Nephron progenitor cell (in vitro differentiated cells): Measurements from ENCODE around the gene PRRT3.
"Not testable (repeated sequence)": the region's sequence is repeated elsewhere in the genome, so short reads cannot be mapped to it uniquely, and the experiment has no call there.

Experiments used
- DNase-seq: peaks from one replicate; pipeline ENCODE4 v3.0.0; 2021
- H3K27ac Mint-ChIP-seq: 2 replicates; pipeline ENCODE4 v1.8.0; 2021; ENCODE audit warnings: mild to moderate bottlenecking, moderate library complexity, mixed read lengths
- H3K27me3 Mint-ChIP-seq: 2 replicates; pipeline ENCODE4 v1.8.0; 2021; ENCODE audit warnings: mild to moderate bottlenecking, low read depth, mixed read lengths; ENCODE audit not compliant: poor library complexity
- H3K36me3 Mint-ChIP-seq: 2 replicates; pipeline ENCODE4 v1.8.0; 2021; ENCODE audit warnings: low read depth, mixed read lengths
- H3K4me1 Mint-ChIP-seq: 2 replicates; pipeline ENCODE4 v1.8.0; 2021; ENCODE audit warnings: mixed read lengths
- H3K4me3 Mint-ChIP-seq: 2 replicates; pipeline ENCODE4 v1.8.0; 2021; ENCODE audit warnings: mild to moderate bottlenecking, moderate library complexity, mixed read lengths
- H3K9me3 Mint-ChIP-seq: 2 replicates; pipeline ENCODE4 v1.8.0; 2021; ENCODE audit warnings: mild to moderate bottlenecking, moderate library complexity, mixed read lengths
- TF ChIP-seq, protein P1 (sequence below): fragments of 200-600 bp; sonication (generic); IDR thresholded peaks from 2 replicates; pipeline ENCODE4 v1.5.0; 2021; ENCODE audit warnings: antibody characterized with exemption

Gene PRRT3

DNA sequence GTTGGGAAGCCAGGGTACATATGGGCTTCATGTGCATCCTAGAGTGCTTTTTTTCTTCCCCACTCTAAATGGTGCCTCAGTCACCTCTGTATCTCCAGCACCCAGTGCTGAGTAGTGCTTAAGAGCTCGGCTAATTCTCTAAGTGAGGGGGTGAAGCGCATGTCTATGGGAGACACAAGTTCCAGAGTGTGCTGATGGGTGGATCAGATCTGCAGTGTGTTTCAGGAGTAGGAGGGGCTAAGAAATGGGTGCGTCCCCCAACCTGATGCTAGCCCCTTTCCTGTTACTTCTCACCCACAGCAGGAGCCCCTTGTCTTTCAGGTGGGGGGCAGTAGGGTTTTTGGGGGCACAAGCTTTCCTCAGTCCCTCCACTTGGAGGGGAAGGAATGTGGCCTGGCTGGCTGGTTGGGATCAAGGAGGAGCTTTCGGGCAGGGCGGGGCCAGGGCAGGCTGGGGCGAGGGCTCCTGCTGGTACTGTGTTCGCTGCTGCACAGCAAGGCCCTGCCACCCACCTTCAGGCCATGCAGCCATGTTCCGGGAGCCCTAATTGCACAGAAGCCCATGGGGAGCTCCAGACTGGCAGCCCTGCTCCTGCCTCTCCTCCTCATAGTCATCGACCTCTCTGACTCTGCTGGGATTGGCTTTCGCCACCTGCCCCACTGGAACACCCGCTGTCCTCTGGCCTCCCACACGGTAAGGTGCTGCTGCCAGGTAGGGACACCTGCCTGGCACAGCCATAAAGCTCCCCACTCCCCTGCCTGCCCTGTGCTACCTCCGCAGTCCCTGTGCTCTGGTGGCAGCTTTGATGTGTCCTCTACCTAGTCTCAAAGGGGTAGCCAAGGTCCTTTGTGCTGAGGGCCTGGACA, 49.6 kb downstream of the PRRT3 start, which contains the start of gene IL17RE:
Gene IL17RE, plus strand, starts transcription at position 477 of the 866 bp plus-strand sequence. Its CDS starts 85 bp downstream, at position 562.
- Mint-ChIP-seq H3K27me3 (peaks cover 3% of the 10 kb centered on the region), H3K27ac (peak within 1 kb of the TSS; percentile 36), H3K4me3 (no peak within 1 kb of the TSS), H3K9me3 (no peaks in the 10 kb centered on the region), H3K4me1 (peaks cover 5% of the 10 kb centered on the region), H3K36me3 (no peaks in the 10 kb centered on the region)
- TF ChIP-seq, protein P1, sequence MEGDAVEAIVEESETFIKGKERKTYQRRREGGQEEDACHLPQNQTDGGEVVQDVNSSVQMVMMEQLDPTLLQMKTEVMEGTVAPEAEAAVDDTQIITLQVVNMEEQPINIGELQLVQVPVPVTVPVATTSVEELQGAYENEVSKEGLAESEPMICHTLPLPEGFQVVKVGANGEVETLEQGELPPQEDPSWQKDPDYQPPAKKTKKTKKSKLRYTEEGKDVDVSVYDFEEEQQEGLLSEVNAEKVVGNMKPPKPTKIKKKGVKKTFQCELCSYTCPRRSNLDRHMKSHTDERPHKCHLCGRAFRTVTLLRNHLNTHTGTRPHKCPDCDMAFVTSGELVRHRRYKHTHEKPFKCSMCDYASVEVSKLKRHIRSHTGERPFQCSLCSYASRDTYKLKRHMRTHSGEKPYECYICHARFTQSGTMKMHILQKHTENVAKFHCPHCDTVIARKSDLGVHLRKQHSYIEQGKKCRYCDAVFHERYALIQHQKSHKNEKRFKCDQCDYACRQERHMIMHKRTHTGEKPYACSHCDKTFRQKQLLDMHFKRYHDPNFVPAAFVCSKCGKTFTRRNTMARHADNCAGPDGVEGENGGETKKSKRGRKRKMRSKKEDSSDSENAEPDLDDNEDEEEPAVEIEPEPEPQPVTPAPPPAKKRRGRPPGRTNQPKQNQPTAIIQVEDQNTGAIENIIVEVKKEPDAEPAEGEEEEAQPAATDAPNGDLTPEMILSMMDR = no peak
- no peak for DNase-seq

DNA sequence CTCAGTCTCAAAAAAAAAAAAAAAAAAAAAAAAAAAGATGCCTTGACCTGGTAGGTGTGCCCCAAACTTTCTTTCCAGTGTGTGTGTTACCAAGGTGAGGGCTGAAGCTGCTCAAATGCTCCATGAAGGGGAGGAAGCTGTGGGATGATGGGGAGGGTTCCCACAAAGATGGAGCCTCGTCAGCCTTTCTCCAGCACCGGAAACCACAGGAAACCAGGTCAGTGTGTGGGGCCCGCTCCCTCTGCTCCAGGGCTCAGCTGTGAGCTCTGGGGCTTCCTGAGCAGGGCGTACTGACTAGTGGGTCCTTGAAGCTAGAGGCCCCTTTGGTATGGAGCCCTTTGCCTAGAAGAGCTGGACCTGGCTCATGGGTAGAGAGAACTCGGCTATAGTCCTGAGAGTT, 50.2 kb downstream of the PRRT3 start:
- peaks cover 3% of the 10 kb centered on the region for H3K27me3 Mint-ChIP-seq
- H3K27ac Mint-ChIP-seq = no peak overlapping the region
- no peaks in the 10 kb centered on the region for H3K36me3 Mint-ChIP-seq
- DNase-seq = no peak
- TF ChIP-seq, protein P1 = no peak
- H3K9me3 Mint-ChIP-seq = no peaks in the 10 kb centered on the region
- H3K4me1 Mint-ChIP-seq = peaks cover 5% of the 10 kb centered on the region
- no peak overlapping the region for H3K4me3 Mint-ChIP-seq

DNA sequence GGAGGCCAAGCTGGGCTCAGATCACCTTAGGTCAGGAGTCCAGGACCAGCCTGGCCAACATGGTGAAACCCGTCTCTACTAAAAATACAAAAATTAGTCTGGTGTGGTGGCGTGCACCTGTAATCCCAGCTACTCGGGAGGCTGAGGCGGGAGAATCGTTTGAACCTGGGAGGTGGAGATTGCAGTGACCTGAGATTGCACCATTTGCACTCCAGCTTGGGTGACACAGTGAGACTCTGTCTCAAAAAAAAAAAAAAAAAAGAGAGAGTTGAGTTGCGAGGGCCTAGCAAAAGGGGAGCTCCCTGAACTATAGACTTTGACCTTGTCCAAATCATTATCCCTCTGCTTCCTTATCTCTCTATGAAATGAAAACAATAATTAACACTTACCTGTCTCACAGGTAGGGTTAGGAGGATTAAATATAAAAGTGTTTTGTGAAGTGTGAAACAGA, 51.2 kb downstream of the PRRT3 start:
- H3K27me3 Mint-ChIP-seq, H3K9me3 Mint-ChIP-seq, H3K4me3 Mint-ChIP-seq, H3K4me1 Mint-ChIP-seq, DNase-seq, H3K36me3 Mint-ChIP-seq, H3K27ac Mint-ChIP-seq: not testable (repeated sequence)

DNA sequence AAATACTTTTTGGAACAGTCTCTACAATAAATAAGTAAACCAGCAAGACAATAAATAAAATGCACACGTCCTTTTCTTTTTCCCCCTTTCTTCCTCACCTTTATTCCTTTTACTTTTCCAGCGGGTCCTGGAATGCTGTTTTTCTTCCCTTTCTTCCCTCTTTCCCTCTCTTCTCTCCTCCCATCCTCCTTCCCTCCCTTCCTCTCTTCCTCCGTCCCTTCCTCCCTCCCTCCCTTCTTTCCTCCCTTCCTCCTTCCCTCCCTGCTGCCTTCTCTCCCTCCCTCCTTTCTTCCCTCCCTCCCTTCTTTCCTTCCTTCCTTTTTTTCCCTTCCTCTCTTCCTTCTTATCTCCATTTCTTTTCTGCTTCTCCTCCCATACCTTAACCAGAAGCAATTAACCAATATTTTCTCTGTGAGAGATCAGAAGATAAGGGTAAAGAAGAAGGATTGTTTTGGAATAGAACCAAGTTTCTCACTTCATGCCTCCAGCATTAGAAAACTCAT, 52.9 kb downstream of the PRRT3 start:
- no peak for DNase-seq
- Mint-ChIP-seq H3K9me3 (no peaks in the 10 kb centered on the region), H3K4me3 (no peak overlapping the region), H3K36me3 (peaks cover 7% of the 10 kb centered on the region), H3K27me3 (peaks cover 3% of the 10 kb centered on the region), H3K27ac (no peak overlapping the region), H3K4me1 (peaks cover 5% of the 10 kb centered on the region)
- TF ChIP-seq, protein P1 = no peak

DNA sequence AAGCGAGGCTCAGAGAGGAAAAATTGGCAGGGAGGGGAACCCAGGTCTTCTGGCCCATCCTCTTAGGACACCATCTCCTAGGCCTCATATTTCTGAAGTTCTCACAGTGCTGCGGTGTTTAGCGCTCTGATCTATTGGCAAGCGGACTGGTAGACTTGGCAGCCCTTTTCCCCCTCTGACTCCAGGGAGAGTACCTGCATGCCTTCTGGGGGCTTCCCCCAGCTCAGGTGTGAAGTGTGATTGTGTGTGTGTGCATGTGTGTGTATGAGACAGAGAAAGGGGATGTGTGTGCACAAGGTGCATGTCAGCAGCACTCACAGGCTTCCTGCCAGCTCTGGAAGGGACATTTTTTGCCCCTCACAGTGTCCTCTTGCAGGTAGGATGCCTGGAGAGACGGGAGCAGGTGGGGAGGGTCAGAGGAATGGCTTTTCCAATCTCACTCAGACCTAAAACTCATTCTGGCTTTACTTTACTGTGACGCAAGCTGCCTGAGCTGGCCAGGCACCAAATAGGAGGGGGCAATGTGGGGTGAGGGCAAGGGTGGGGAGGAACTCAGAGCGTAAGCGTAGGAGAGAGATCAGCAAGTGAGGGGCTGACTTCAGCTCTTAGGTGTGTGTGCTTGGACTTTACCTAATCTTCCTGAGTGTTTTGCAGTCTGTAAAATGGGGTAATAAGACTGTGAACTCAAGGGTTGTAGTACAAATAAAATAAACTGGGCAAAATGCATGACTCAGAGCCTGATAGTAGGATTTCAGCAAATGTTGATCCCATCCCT, 53.6 kb downstream of the PRRT3 start:
- TF ChIP-seq, protein P1 = no peak
- DNase-seq = no peak
- H3K9me3 Mint-ChIP-seq = no peaks in the 10 kb centered on the region
- peaks cover 3% of the 10 kb centered on the region for H3K27me3 Mint-ChIP-seq
- H3K27ac Mint-ChIP-seq = peak overlapping the region; percentile 40
- peaks cover 13% of the 10 kb centered on the region for H3K36me3 Mint-ChIP-seq
- no peak overlapping the region for H3K4me3 Mint-ChIP-seq
- H3K4me1 Mint-ChIP-seq = peaks cover 5% of the 10 kb centered on the region
